Testis (tissue), 2 donors: ENCODE results near the gene RRP15.

ENCODE experiments used
- CTCF ChIP-seq, 3 experiments: fragments of 450-650 bp in 2 of 3; fragments of 200-600 bp in 1 of 3; sonication (generic) in 1 of 3; IDR thresholded peaks; one replicate each; pipeline ENCODE4 v1.5.1; 2016 to 2019; ENCODE audit warnings: antibody characterized with exemption in 3 of 3, mild to moderate bottlenecking in 2 of 3, moderate library complexity in 1 of 3
- POLR2A ChIP-seq: fragments of 450-650 bp; IDR thresholded peaks from one replicate; pipeline ENCODE4 v1.6.1; 2017; ENCODE audit warnings: antibody characterized with exemption, mild to moderate bottlenecking, moderate library complexity

- no peak for TF ChIP-seq POLR2A
- TF ChIP-seq CTCF (IDR thresholded peaks at IDR 0.05), result no peak
Measured at GRCh38 chr1:218350035-218350525, 65.0 kb downstream of the RRP15 start.
